Activated CD4-positive, alpha-beta T cell treated with anti-CD3 and anti-CD28 coated beads, Interleukin-2, amount 50 U/mL, for 48 hours (primary cell): ENCODE results near the gene PRSS50.

Source experiments
- DNase-seq, 2 experiments: peaks; one replicate each; pipeline ENCODE4 v3.0.0-alpha.2; 2020

The PRSS50 gene

GRCh38 chr3:46667657-46668056 is 50.0 kb downstream of the PRSS50 start:
- no peak for DNase-seq

GRCh38 chr3:46667061-46667621 is 50.5 kb downstream of the PRSS50 start:
- DNase-seq = no peak

GRCh38 chr3:46666453-46666845 is 51.2 kb downstream of the PRSS50 start:
- DNase-seq = no peak

- DNase-seq = no peak
Observed at GRCh38 chr3:46665763-46666452, 51.8 kb downstream of the PRSS50 start.

GRCh38 chr3:46664971-46665762 is 52.5 kb downstream of the PRSS50 start:
- DNase-seq = no peak

GRCh38 chr3:46664188-46664970 is 53.3 kb downstream of the PRSS50 start:
- DNase-seq = no peak

GRCh38 chr3:46663591-46664135 is 54.0 kb downstream of the PRSS50 start:
- DNase-seq = peak in 1 of 2 experiments; percentile 2

- no peak for DNase-seq
Observed at GRCh38 chr3:46662771-46663551, 54.7 kb downstream of the PRSS50 start.
